Measurements from ENCODE around the gene MROH7. TPM values are rescaled to one million over a fixed set of nuclear protein-coding genes. Genes with fewer than 3 reads are reported as not detected.

Gene MROH7
- total RNA-seq, 4 donors from 2014 or later = 0.42 to 1.3 (median 0.89) TPM

GRCh38 chr1:54686155-54686554 lies 44.6 kb downstream of the MROH7 start:
- TF ChIP-seq CTCF (IDR thresholded peaks at IDR 0.05 in 4 of 5, conservative IDR thresholded peaks at IDR 0.05 in 1 of 5) = no peak
- no peak for DNase-seq
- Histone ChIP-seq H3K27ac (no peak overlapping the region), H3K4me1 (no peaks in the 10 kb centered on the region), H3K27me3 (no peaks in the 10 kb centered on the region), H3K36me3 (no peaks in the 10 kb centered on the region), H3K4me3 (no peak overlapping the region), H3K9me3 (no peaks in the 10 kb centered on the region)
- in situ Hi-C loops (cut with MboI; ENCODE audit: low sequenced_read_pairs in 4 of 4) = no loop called here
- intact Hi-C loops (cut with DNase I; ENCODE audit: low total_unique reads) = no loop called here
- ATAC-seq = no peak

GRCh38 chr1:54694771-54695170 lies 53.2 kb downstream of the MROH7 start:
- H3K4me1 ChIP-seq = no peaks in the 10 kb centered on the region
- no peak for DNase-seq
- in situ Hi-C loops (cut with MboI; ENCODE audit: low sequenced_read_pairs in 4 of 4) (no loop called here), intact Hi-C loops (cut with DNase I; ENCODE audit: low total_unique reads) (no loop called here)
- no peaks in the 10 kb centered on the region for H3K36me3 ChIP-seq
- no peak overlapping the region for H3K4me3 ChIP-seq
- no peak for TF ChIP-seq POLR2A (IDR thresholded peaks at IDR 0.05)
- TF ChIP-seq CTCF (IDR thresholded peaks at IDR 0.05 in 4 of 5, conservative IDR thresholded peaks at IDR 0.05 in 1 of 5) = no peak
- no peak overlapping the region for H3K27ac ChIP-seq
- H3K27me3 ChIP-seq = no peaks in the 10 kb centered on the region
- no peaks in the 10 kb centered on the region for H3K9me3 ChIP-seq
- ATAC-seq = no peak

- Histone ChIP-seq H3K9me3 (no peaks in the 10 kb centered on the region), H3K4me3 (no peak overlapping the region), H3K27ac (no peak overlapping the region), H3K27me3 (no peaks in the 10 kb centered on the region), H3K4me1 (no peaks in the 10 kb centered on the region), H3K36me3 (no peaks in the 10 kb centered on the region)
- in situ Hi-C loops (cut with MboI; ENCODE audit: low sequenced_read_pairs in 4 of 4) = no loop called here
- intact Hi-C loops (cut with DNase I; ENCODE audit: low total_unique reads) = no loop called here
- ATAC-seq = no peak
- TF ChIP-seq POLR2A (IDR thresholded peaks at IDR 0.05) (no peak), CTCF (IDR thresholded peaks at IDR 0.05 in 4 of 5, conservative IDR thresholded peaks at IDR 0.05 in 1 of 5) (no peak)
- DNase-seq = no peak
Measured at GRCh38 chr1:54695221-54695620, 53.6 kb downstream of the MROH7 start.

- Histone ChIP-seq H3K27me3 (no peaks in the 10 kb centered on the region), H3K4me3 (no peak overlapping the region), H3K36me3 (no peaks in the 10 kb centered on the region), H3K4me1 (no peaks in the 10 kb centered on the region), H3K9me3 (no peaks in the 10 kb centered on the region), H3K27ac (no peak overlapping the region)
- ATAC-seq (no peak), DNase-seq (no peak)
- TF ChIP-seq CTCF (IDR thresholded peaks at IDR 0.05 in 4 of 5, conservative IDR thresholded peaks at IDR 0.05 in 1 of 5) = no peak
- TF ChIP-seq POLR2A (IDR thresholded peaks at IDR 0.05) = no peak
- in situ Hi-C loops (cut with MboI; ENCODE audit: low sequenced_read_pairs in 4 of 4) = no loop called here
- intact Hi-C loops (cut with DNase I; ENCODE audit: low total_unique reads) = no loop called here
Measured at GRCh38 chr1:54695764-54696163, 54.2 kb downstream of the MROH7 start.

- Histone ChIP-seq H3K4me3 (no peak overlapping the region), H3K4me1 (no peaks in the 10 kb centered on the region), H3K36me3 (no peaks in the 10 kb centered on the region), H3K9me3 (no peaks in the 10 kb centered on the region), H3K27ac (no peak overlapping the region), H3K27me3 (no peaks in the 10 kb centered on the region)
- intact Hi-C loops (cut with DNase I; ENCODE audit: low total_unique reads) = no loop called here
- ATAC-seq = no peak
- in situ Hi-C loops (cut with MboI; ENCODE audit: low sequenced_read_pairs in 4 of 4) = no loop called here
- no peak for TF ChIP-seq CTCF (IDR thresholded peaks at IDR 0.05 in 4 of 5, conservative IDR thresholded peaks at IDR 0.05 in 1 of 5)
- no peak for TF ChIP-seq POLR2A (IDR thresholded peaks at IDR 0.05)
- DNase-seq = no peak
Measured at GRCh38 chr1:54696262-54696661, 54.7 kb downstream of the MROH7 start.

All from gastrocnemius medialis (tissue), 4 donors.